GM23338 (cell line): ENCODE results near the gene WNK2.

Source experiments
- CREB1 ChIP-seq: fragments of 250-450 bp; sonication (Bioruptor Pico); IDR thresholded peaks from 2 replicates; pipeline ENCODE4 v1.5.0; 2020; ENCODE audit warnings: low read depth, mild to moderate bottlenecking, moderate library complexity
- ETS1 ChIP-seq: IDR thresholded peaks from 2 replicates; pipeline ENCODE4 v1.6.1; 2016; ENCODE audit warnings: antibody characterized with exemption
- EZH2 ChIP-seq: fragments of 200-600 bp; sonication (generic); IDR thresholded peaks from one replicate; pipeline ENCODE4 v1.8.0; 2017; ENCODE audit warnings: antibody characterized with exemption, mild to moderate bottlenecking, low read depth; ENCODE audit not compliant: unreplicated experiment
- EZH2phosphoT487 ChIP-seq: fragments of 200-600 bp; sonication (generic); IDR thresholded peaks from one replicate; pipeline ENCODE4 v1.8.1; 2018; ENCODE audit warnings: antibody characterized with exemption; ENCODE audit not compliant: unreplicated experiment
- JUNB ChIP-seq: IDR thresholded peaks from one replicate; pipeline ENCODE4 v1.6.1; 2016; ENCODE audit warnings: antibody characterized with exemption; ENCODE audit not compliant: unreplicated experiment
- NANOG ChIP-seq: IDR thresholded peaks from 2 replicates; pipeline ENCODE4 v1.6.1; 2016; ENCODE audit warnings: antibody characterized with exemption, borderline replicate concordance
- POLR2AphosphoS5 ChIP-seq: IDR thresholded peaks from 2 replicates; pipeline ENCODE4 v1.6.1; 2016; ENCODE audit warnings: antibody characterized with exemption, low read depth
- REST ChIP-seq: IDR thresholded peaks from one replicate; pipeline ENCODE4 v1.6.1; 2018; ENCODE audit warnings: antibody characterized with exemption; ENCODE audit not compliant: unreplicated experiment
- STAT1 ChIP-seq: IDR thresholded peaks from one replicate; pipeline ENCODE4 v1.6.1; 2016; ENCODE audit warnings: antibody characterized with exemption; ENCODE audit not compliant: unreplicated experiment
- ZNF114 ChIP-seq: fragments of 250-450 bp; sonication (Bioruptor Pico); IDR thresholded peaks from 2 replicates; pipeline ENCODE4 v1.5.0; 2020; ENCODE audit warnings: mild to moderate bottlenecking, moderate library complexity
- ZNF331 ChIP-seq: fragments of 250-450 bp; sonication (Bioruptor Pico); IDR thresholded peaks from 2 replicates; pipeline ENCODE4 v1.5.0; 2020; ENCODE audit warnings: low read depth, mild to moderate bottlenecking, moderate library complexity
- ZNF462 ChIP-seq: fragments of 250-450 bp; sonication (Bioruptor Pico); IDR thresholded peaks from 2 replicates; pipeline ENCODE4 v1.5.0; 2020; ENCODE audit warnings: mild to moderate bottlenecking, moderate library complexity
- TF ChIP-seq, protein P1 (sequence below), 2 experiments: fragments of 200-600 bp in 1 of 2; sonication (generic) in 1 of 2; conservative IDR thresholded peaks; 2 replicates each; pipeline versions ENCODE4 v1.5.1 to v1.6.1; 2016 to 2017; ENCODE audit warnings: antibody characterized with exemption in 2 of 2, low read depth in 2 of 2, mild to moderate bottlenecking in 2 of 2, moderate library complexity in 1 of 2

DNA sequence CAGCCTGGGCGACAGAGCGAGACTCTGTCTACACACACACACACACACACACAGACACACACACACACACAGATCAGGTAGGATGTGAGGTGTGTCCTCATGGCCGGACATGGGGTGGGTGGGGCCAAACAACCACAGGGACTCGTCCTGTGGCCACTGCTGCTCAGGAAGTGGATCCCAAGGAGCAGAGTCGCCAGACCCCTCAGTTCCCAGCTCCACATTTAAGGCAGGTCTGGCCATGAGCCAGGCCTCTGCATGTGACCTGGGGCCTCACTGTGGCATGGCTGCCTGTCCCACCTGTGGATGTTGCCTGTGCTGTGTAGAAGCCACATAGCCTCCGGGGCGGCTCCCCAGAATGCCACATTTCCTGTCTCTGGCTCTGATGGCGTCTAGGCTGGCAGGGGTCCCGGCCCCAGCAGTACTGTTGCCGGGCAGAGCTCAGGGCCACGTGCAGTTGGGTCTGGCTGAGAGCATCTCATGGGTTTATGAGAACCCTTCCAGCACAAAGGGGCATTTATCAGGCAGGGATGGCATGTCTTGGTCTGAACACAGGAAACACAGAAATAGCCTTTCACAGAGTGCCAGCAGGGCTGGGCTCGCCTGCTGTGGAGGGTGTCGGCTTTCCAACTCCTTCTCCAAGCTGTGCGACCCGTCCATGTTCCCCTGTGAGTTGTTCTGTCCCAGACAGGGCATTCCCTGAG, 40.0 kb upstream of the WNK2 start:
- TF ChIP-seq ZNF462 (CRISPR knock-in tag) = no peak
- no peak for TF ChIP-seq EZH2phosphoT487
- TF ChIP-seq EZH2 = no peak
- TF ChIP-seq, protein P1, sequence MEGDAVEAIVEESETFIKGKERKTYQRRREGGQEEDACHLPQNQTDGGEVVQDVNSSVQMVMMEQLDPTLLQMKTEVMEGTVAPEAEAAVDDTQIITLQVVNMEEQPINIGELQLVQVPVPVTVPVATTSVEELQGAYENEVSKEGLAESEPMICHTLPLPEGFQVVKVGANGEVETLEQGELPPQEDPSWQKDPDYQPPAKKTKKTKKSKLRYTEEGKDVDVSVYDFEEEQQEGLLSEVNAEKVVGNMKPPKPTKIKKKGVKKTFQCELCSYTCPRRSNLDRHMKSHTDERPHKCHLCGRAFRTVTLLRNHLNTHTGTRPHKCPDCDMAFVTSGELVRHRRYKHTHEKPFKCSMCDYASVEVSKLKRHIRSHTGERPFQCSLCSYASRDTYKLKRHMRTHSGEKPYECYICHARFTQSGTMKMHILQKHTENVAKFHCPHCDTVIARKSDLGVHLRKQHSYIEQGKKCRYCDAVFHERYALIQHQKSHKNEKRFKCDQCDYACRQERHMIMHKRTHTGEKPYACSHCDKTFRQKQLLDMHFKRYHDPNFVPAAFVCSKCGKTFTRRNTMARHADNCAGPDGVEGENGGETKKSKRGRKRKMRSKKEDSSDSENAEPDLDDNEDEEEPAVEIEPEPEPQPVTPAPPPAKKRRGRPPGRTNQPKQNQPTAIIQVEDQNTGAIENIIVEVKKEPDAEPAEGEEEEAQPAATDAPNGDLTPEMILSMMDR (conservative IDR thresholded peaks at IDR 0.05; ENCODE audit: low read depth in 2 of 2) = no peak
- TF ChIP-seq REST = no peak
- TF ChIP-seq STAT1 = no peak
- TF ChIP-seq POLR2AphosphoS5 = no peak
- TF ChIP-seq ZNF331 (CRISPR knock-in tag) = no peak
- no peak for TF ChIP-seq CREB1
- TF ChIP-seq ETS1 = no peak
- TF ChIP-seq NANOG = no peak
- TF ChIP-seq JUNB = no peak
- no peak for TF ChIP-seq ZNF114 (CRISPR knock-in tag)
